AG09309 (cell line): ENCODE data around the gene C1QA.

Experiments
- DNase-seq: peaks from one replicate; pipeline ENCODE4 v3.0.0-alpha.2; 2010; ENCODE audit warnings: low read depth
- H3K4me3 ChIP-seq: 2 replicates; pipeline ENCODE4 v1.5.1; 2011; ENCODE audit warnings: mild to moderate bottlenecking, low read depth, low read length, moderate library complexity; ENCODE audit not compliant: control insufficient read depth
- TF ChIP-seq, protein P1 (sequence below): IDR thresholded peaks from 2 replicates; pipeline ENCODE4 v1.5.1; 2011; ENCODE audit warnings: mild to moderate bottlenecking, low read depth, low read length, inconsistent platforms; ENCODE audit not compliant: insufficient read depth, control insufficient read depth; ENCODE audit errors: missing control alignments

Gene C1QA

DNA sequence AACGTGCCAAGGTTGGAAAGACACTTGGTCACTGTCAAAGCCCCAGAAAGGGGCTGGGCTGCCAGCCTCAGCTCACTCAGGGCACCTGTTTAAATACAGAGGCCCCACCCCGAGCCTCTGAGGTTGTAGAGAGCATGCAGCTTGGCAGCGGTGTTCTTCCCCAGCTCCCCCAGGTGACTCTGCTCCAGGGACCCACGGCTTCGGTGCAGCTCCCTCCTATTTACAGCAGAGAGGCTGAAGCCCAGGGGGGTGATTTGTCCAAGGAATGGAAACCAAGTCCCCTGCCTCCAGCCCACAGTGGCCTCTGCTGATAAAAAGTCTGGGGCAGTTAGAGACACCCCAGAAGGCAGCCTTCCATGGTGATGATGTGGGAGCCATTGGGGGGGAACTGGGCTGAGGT, 9.1 kb upstream of the C1QA start:
- no peak overlapping the region for H3K4me3 ChIP-seq
- no peak for DNase-seq
- TF ChIP-seq, protein P1, sequence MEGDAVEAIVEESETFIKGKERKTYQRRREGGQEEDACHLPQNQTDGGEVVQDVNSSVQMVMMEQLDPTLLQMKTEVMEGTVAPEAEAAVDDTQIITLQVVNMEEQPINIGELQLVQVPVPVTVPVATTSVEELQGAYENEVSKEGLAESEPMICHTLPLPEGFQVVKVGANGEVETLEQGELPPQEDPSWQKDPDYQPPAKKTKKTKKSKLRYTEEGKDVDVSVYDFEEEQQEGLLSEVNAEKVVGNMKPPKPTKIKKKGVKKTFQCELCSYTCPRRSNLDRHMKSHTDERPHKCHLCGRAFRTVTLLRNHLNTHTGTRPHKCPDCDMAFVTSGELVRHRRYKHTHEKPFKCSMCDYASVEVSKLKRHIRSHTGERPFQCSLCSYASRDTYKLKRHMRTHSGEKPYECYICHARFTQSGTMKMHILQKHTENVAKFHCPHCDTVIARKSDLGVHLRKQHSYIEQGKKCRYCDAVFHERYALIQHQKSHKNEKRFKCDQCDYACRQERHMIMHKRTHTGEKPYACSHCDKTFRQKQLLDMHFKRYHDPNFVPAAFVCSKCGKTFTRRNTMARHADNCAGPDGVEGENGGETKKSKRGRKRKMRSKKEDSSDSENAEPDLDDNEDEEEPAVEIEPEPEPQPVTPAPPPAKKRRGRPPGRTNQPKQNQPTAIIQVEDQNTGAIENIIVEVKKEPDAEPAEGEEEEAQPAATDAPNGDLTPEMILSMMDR: no peak

DNA sequence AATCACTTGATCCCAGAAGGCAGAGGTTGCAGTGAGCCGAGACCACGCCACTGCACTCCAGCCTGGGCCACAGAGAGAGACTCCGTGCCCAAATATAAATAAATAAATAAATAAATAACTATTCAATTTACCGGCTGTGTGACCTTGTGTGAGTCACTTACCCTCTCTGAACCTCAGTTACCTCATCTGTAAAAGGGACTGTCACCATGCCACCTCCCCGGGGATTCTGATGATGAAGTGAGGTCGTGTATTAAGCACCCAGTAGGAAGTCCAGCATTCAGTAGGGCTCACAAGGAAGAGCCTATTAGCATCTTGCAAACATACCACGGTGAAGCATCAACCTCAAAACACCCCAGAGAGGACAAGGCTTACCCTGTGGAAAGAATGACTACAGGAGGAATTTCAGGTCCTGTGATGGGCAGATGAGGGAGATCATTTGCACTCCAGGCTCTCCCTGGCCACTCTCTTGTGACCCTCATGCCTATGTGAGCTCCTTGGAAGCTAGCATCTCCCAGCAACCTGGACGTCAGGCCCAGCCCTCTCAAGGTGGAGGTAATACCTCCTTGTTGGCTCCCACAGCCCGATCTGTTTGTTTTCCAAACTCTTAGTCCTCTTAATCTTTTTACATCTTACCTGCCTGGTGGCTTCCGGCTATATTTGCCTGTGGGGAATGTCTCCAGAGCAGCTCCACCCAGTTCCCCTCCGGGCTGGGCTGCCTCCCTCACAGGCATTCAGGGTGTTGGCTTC, 7.6 kb upstream of the C1QA start:
- no peak for DNase-seq
- no peak overlapping the region for H3K4me3 ChIP-seq
- TF ChIP-seq, protein P1: no peak

DNA sequence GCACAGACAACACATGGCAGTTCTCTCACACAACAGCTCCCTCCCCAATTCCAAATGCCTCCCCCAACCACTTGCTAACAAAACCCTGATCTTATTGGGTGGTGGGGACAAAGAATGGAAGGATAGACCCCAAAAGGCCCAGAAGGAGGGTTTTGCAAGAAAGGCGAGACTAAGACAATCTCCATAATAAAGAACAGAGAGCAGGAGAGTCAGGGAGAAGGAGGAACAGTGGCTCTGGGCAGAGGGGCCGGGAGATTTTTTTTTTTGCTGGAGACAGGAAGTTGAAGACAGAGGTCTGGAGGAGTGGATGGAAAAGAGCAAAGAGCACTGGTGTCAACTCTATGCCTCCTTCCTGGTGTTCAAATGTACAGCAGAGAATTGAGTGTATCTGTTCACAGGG, 6.5 kb upstream of the C1QA start:
- TF ChIP-seq, protein P1: no peak
- DNase-seq: no peak

DNA sequence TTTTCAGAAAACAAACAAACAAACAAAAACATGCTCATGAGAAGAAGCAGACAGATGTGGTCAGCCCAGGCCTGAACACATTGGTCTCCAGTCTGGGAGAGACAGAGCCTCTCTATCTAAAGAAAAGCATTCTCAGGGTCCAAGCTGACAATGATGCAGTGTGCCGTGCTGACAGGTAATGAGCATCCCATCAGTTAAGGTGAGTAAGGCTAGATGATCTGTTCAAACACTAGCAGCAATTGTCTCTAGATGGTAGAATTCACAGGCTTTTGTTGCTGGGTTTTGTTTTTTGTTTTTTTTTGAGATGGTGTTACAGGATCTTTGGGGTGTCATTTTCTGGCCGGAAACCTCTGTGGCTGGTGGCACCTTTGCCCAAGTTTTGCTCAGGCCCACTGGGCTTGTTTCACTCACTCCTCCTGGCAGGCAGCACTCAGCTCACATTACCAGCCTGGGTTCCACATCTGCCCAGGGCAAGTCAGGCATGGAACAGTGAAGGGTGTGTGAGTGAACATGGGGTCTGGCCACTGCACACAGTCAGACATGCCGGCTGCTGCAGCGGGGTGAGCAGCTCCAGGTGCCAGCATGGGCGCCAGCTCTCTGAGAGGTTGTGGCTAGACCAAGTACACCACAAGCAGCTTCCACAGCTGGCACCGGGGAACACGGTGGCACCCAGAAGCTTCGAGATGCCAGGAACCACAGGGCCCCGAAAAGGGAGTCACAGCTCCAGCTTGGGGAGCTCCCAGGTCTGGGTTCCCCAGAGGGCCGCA, 2.5 kb upstream of the C1QA start:
- no peak for DNase-seq
- TF ChIP-seq, protein P1: no peak
- H3K4me3 ChIP-seq: no peak overlapping the region

More for the DNA sequence above, 6.5 kb upstream of the C1QA start:
- H3K4me3 ChIP-seq: no peak overlapping the region

DNA sequence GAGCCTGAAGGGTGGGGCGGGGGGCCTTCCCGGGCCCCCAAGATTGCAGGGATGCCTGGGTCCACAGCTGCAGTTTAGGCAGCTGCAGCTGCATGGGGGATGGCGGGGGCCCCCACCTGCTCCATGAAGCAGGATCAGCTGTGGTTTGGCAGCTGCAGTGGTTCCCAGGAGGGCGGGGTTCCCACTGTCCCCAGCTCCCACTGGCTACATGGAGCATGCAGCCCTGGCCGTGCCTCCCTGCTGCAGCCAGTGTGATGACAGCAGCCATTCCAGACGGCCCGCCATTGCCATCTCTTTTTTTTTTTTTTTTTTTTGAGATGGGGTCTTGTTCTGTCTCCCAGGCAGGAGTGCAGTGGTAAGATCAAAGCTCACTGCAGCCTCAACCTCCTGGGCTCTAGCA, 992 bp upstream of the C1QA start:
- no peak for DNase-seq
- TF ChIP-seq, protein P1: no peak
- no peak overlapping the region for H3K4me3 ChIP-seq

DNA sequence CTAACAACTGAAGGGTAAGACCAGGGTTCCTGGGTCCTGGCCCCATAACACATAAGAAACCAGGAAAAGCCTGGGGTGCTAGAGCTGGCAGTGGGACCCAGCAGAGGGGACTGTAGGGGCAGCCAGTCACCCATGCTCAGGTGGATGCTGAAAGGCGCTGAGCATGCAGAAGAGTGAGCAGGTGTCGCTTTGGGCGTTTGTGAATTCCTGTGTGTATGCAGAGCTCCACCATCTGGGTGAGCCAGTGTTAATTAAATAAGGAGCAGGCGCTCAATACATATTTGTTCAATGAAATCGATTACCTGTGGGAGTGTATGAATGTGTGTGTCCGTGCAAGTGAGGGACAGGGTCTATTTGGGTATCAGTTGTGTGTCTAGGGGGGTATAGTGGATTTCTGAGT, 499 bp downstream of the C1QA start:
- TF ChIP-seq, protein P1: no peak
- DNase-seq: no peak

More for the DNA sequence above, 499 bp downstream of the C1QA start:
- no peak overlapping the region for H3K4me3 ChIP-seq
